Activated T-cell treated with anti-CD3 and anti-CD28 coated beads, Interleukin-2, amount 50 U/mL, for 48 hours (primary cell): ENCODE data around the gene TMEM266.

Source experiments
- DNase-seq, 2 experiments: peaks; one replicate each; pipeline ENCODE4 v3.0.0-alpha.2; 2020

TMEM266 gene

DNA sequence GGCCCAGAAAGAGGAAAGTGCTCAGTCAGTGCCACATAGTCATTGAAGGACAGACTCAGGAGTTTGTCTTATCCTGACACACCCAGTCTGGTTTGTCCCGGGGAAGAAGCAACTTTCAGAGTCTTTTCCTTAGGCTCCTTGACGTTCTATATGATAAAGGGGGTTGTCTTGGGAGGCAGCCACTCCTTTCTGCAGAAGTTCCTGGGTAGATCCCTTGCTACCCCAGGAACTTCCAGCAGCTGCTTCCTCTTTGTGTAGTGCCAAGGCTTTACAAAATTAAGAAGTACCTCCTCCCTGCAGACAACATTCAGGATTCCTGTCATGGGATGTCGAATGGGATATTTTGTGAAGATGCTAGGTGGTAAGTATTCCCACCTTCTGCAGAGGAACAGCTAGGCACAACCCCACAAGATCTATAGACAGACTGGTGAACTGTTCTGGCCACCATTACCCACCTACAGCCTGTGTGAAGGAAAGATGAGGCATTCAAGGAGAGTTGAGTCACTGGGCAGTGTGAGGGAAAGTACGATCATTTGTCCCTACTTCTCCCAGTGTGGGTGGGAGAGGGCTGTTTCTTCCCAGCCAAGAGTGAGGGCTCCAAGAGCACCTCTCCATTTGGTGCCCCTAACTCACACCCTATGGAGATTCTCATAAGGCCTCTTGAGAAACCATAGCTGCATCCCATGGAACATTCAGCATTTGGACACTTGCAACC lies 11.3 kb downstream of the TMEM266 start:
- DNase-seq: no peak

DNA sequence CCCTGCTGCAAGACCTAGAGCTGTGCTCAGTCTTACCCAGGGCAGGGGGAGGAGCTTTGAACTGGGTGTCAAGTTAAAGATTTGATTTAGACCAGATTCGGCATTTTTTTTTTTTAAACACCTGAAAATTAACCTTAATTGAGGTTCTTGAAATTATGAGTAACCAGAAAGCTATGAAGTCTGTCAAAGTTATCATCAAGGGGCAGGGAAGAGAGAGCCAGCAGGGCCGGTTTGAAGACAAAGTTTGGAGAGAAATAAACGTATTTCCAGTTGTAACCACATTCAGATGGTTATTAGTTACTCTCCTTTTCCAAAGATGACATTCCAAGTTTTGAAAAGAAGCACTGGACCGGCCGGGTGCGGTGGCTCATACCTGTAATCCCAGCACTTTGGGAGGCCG lies 12.0 kb downstream of the TMEM266 start:
- no peak for DNase-seq

DNA sequence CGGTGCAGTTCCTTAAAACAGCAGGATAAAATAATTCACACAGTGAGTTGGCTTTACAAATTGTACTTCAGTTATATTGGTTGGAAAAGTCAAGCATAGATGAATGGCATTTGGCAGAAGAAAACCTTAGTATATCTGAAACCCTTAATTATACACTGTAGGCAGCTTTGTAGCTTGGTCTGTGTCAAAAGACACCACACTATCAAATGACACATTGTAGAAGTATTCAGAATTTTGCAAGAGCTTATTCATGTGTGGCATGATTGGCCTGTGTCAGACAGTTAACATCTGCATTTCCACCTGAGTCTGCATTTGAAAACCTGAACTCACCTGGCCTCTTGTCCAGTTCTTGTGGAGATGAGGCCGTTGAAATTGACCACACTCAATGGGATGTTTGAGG lies 13.8 kb downstream of the TMEM266 start:
- DNase-seq: no peak

DNA sequence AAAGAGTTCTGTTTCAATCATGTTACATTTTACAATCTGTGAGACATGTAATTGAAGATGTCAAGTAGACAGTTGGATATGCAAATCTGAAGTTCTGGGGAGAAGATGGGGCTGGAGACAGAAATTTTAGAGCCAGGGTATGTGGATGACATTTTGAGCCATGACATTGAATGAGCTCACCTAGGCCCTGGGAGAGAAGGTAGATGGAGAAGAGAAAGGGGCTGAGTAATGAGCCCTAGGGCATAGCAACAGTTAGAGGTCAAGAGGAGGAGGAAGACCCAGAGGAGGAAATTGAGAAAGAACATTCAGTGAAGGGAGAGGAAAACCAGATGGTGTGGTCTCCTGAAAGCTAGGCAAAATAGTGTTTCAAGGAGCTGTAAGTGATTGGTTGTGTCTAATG lies 15.3 kb downstream of the TMEM266 start:
- DNase-seq: no peak

DNA sequence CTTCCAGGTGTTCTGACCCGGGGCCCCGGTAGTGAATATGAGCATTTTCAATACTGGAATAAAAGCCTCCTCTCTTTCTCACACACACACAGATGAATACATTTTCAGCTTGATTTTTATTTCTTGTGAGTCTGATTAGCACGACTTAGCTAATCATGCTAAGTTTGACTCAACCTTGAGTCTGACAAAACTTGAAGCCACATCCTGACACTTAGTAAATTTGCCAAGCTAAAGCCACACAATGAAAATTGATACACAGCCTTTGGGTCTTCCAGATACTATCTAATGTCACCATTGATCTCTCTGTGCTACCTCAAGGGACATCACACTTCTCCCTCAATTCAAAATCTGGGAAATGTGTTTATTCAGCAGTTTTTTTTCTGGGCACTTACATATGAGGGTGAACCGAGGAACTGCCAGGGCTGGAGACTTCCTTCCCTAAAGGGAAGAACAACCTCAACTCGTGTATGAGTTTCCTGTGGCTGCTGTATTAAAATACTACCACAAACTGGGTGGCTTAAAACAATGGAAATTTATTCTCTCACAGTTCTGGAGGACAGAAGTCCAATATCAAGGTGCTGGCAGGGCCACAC lies 18.6 kb downstream of the TMEM266 start:
- no peak for DNase-seq

DNA sequence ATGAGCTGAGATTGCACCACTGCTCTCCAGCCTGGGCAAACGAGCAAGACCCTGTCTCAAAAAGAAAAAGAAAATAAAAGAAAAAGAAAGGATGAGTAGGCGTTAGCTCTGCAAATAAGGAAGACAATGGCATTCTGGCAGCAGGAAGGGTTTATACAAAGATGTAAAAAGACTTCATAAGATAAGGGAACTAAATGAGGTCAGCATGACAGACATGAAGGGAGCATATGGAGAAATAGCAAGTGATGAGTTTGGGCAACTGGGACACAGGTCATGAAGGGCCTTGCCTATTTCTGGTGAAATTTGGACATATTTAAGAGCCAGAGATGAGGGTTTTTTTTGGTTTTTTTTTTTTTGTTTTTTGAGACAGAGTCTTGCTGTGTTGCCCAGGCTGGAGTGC lies 24.5 kb downstream of the TMEM266 start:
- DNase-seq: no peak

DNA sequence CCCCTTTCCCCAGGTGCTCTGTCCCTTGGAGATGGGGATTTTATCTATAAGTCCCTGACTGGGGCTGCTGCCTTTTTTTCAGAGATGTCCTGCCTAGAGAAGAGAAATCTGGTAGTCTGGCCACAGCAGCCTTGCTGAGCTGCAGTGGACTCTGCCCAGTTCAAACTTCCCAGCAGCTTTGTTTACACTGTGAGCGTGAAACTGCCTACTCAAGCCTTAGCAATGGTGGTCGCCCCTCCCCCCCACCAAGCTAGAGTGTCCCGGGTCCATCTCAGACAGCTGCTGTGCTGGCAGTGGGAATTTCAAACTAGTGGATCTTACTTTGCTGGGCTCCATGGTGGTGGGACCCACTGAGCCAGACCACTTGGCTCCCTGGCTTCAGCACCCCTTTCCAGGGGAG lies 38.9 kb downstream of the TMEM266 start:
- no peak for DNase-seq

DNA sequence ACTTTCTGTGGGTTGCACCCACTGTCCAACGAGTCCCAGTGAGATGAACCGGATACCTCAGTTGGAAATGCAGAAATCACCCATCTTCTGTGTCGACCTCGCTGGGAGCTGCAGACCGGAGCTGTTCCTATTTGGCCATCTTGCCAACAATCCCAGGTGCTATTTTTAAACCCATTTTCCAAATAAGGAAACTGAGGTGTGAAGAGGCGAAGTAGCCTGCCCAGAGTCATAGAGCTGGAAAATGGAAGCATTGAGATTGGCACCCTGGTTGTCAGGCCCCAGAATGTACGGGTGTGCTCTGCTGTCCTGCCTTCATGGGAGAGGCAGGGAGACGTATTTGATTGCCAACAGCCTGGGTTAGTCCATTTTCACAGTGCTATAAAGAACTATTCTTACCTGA lies 39.6 kb downstream of the TMEM266 start:
- DNase-seq: no peak

DNA sequence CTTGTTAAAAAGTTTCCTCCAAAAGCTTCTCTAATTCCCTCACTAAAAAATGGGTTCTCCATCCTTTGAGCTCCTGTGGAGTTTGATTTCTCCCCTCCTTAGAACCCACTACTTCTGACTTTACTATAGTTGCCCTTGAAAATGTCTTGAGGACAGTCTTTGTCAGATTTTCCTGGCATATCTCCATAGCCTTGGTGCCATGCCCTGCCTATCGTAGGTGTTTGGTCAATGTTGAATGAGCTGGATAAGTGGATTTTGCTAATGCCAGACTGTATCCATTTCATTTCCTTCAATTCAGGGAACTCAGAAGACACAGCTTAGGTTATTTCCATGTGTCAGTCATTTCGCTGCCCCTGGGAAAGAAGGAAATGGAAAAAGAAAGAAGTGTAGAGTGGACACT lies 40.6 kb downstream of the TMEM266 start:
- DNase-seq: no peak

DNA sequence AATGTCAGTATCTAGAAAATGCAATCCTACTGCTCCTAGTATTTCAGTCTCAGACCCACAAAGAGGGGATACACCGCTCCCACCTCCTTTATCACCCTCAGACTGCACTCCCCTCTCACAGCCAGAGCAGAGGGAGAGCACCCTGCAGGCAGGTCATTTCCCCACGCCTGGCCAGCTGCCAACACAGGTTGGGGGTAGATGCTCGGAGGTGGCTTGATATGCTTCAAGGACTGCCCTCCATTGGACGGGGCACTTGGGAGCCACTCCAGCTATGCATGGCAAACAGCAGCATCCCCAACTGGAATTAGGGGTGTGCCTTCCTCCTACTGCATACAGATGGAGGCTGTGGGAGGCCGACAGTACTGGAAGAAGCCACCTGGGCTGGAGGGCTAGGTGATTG lies 41.9 kb downstream of the TMEM266 start:
- no peak for DNase-seq

DNA sequence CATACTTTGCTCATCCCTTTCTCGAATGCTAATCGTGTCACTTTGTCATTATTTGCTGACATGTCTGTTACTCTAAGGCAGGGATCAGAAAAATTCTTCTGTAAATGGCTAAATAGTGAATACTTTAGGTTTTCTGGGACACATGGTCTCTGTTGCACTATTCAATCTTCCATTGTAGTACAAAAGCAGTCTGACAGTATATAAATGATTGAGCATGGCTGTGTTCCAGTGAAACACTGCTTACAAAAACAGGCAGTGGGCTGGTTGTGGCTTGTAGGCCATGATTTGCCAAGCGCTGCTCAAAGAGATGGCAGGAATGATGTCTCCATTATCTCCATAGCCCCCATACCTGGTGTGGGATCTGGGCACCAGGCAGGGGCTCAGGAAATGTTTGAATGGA lies 45.6 kb downstream of the TMEM266 start:
- no peak for DNase-seq

DNA sequence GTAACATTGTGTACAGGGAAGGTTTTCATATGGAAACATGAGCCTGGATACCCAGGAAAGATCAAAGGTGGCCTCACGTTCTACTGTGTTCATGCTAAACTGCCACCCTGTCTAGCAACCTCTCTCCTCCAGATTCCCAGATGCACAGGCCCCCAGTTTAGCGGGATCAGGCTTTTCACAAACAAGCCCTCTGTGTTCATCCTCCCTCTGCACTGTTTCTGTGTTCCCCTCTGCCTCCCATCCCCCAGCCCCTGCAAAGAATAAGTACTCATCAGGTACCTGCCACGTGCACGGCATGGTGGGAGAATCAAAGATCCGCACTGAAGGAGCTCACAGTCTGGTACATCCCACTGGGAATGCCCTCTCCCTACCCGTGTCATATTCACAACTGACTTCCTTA lies 46.1 kb downstream of the TMEM266 start:
- DNase-seq: no peak

DNA sequence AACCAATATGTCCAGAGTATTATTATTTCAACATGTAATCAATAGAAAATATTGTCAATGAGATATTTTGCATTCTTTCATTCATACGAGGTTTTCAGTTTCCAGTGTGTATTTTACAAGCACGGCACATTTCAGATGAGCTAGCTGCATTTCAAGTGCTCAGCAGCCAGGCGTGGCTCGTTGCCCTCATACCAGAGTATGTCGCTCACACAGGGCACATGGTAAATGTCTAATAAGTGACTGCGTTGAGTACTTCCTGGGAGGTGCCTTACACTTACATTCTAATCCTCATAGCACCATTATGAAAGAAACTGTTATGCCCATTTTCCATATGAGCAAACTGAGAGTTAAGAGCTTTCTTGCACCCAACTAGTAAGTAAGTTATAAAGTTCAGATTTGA lies 47.4 kb downstream of the TMEM266 start:
- DNase-seq: no peak

DNA sequence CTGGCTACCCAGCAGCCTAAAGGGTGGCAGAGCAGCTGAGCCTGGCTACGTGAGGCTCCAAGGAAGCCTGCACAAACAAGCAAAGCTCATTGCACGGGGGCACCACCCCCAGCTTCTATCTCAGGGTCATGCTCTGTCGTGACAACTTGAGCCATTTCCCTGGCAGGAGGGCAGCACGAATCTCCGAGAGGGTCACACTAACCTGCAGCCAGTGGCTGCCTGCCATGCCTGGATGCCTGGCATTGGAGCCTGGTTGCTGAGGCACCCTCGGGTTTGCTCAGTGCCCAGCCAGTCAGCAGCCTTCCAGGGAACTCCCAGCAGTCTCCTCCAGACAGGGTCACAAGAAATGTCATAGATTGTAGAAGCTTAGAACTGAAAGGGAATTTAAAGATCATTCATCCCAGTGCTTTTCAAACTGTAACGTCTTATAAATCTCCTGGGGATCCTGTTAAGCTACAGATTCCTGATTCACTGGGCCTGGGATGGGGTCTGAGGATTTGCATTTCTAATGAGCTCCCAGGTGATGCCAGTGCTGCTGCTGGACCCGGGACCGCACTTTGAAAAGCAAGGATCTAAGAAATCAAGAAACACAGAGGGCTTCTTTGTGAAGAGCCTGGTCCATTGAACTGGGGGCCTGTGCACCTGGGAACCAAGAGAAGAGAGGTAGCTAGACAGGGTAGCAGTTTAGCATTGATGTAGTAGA lies 48.4 kb downstream of the TMEM266 start:
- DNase-seq: no peak

DNA sequence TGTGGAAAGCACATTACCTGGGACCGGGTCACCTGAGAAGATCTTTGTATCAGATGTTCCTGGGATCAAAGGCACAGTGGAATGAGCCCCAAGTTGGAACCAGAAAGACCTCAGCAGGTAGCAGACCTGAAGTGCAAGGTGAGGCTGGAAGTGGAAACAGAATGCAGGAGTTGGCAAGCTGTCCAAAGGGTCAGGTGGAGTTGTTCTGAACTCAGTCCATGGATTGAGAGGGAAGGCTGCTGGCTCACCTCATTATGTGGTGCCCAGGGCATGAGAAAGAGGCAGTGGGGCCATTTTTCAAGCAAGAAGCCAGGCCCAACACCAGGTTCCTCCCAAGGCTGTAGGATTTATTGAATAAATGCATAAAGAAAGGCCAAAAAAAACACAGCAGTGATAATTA lies 49.3 kb downstream of the TMEM266 start:
- no peak for DNase-seq

DNA sequence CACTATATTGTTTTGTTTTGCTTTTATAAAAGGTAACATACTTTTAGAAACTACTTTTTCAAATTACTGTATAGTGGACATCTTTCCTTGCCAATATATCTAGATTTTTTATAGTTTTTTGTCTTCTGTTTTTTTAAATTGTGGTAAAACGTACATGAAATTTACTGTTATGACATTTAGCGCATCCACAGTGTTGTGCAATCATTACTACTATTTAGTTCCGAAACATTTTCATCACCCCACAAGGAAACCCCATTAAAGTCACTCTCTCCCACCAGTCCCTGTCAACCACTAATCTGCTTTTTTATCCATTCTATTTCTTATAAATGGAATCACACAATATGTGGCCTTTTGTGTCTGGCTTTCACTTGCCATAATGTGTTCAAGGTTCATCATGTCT lies 54.8 kb downstream of the TMEM266 start:
- no peak for DNase-seq

DNA sequence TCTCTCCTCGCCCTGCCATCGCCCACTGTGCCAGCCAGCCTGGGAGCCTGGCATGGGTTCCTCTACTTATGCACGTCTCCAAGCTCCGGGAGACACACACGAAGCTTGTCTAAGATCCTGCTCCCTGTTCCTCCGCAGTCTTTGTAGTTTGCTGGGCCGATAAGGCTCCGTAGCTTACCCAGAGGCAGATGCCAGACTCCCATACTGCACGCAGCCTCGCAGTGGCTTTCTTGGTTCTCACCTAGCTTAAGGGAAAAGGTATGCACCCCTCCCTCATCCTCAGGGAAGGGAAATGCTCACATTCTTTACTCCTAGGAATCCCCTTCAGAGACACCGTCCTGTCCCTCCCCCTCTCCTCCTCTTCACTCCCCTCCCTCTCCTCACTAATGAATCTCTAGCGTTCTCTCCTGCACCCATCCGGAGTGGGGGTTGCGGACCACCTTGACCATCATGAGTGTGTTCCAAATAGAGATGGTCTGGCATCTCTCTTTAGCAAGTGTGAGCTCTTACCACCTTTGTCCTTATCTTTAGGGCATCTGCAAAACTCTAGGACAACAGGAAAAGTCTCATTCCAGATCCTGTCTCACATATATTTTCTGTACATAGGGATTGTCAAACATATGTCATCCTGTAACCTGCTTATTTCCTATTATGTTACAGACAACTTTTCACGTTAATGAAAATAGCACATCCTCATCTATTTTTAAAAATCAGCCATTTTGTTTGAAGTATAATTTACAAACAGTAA lies 56.5 kb downstream of the TMEM266 start:
- DNase-seq: no peak

DNA sequence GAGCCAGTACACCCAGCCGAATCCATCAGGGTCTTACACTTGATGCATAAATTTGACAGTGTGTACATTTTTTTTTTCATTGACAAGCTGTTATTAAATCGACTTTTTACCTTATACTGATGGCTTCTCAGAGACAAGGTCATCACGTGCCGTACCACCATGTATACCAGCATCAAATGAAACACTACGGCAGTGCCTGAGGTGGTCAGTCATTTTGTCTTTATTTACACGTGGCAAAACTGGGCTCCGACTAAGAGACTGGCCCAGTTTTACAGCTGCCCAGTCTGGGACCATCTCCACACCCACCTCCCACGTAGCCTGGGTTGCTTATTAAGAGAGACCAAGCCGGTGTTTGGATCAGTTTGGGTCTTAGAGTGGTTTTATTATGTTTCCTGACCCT lies 57.4 kb downstream of the TMEM266 start:
- DNase-seq: no peak

DNA sequence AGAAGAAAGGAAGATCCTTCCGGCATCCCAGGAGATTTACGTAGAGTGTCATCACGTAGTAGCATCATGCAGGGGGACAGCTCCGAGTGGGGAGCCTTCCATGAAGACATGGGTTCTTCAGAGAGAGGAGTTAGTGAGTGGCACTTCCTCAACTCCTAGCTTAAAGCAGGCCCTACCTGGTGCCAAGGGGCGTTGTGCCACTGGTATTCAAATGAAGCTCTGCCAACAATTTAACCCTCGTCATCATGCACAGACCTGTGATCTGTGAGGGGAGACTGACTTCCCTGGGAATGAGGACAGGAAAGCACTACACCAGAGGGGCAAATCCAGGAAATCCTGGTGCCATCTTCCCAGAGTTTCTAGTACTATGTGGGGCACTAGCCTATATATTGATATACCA lies 59.0 kb downstream of the TMEM266 start:
- no peak for DNase-seq

DNA sequence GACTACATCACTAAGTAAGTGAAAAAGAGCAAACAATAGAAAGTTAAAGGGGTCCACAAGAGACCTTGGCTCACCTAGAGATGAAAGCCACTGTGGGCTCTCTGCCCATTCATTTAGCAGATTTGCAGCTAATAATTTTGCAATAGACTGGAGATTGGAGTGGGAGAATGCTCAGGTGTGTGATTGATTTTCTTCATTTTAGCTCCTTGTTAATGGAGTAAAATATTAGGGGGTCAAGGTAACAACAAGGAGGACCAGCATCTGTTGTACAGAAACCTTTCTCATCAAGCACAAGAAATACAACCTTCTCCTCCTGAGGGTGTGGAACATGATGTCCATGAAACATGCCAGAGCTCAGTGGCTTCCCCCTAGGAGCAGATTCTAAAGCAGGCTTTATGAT lies 63.2 kb downstream of the TMEM266 start:
- no peak for DNase-seq

DNA sequence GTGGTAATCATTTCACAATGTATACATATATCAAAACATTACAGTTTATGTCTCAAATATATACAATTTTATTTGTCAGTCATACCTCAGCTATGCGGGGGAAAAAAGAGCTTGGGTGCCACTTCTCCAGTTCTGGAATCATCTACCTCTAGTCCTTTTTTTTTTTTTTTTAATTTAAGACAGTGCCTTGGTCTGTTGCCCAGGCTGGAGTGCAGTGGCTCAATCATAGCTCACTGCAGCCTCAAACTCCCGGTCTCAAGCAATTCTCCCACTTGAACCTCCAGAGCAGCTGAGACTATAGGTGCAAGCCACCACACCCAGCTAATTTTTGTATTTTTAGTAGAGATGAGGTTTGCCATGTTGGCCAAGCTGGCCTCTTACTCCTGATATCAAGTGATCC lies 67.4 kb downstream of the TMEM266 start:
- no peak for DNase-seq

DNA sequence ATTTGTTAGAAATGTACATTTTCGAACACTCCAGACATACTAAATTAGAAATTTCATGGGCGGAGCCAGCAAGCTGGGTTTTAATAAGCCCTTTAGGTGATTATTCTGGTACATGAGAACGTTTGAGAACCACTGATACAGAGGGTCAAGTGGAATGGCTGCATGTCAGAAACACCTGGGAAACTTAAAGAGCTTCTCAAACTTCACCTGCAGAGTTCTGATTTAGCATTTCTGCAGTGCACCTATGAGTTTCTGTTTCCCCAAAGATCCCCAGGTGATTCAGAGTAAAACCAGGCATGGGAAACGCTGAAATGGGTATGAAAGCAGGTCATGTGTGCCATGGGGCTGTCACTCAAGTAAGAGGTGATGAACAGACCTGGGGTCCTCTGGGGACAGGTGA lies 68.1 kb downstream of the TMEM266 start:
- DNase-seq: no peak

DNA sequence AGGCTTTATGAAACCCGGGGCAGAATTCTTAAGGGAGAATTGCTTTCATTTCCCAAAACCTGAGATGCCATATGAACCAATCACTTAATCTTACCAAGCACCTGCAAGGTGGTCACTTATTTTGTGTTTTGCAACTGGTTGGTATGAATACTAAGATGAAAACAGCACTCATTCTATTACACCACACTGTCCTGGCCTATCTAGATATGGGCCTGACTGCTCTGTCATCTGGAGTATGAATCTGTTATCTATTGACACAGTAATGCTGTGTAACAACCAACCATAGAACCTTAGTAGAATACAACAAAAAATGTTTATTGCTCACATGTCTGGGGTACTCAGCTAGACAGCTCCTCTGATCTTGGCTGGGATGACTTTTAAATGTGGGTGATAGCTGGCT lies 74.8 kb downstream of the TMEM266 start:
- no peak for DNase-seq

DNA sequence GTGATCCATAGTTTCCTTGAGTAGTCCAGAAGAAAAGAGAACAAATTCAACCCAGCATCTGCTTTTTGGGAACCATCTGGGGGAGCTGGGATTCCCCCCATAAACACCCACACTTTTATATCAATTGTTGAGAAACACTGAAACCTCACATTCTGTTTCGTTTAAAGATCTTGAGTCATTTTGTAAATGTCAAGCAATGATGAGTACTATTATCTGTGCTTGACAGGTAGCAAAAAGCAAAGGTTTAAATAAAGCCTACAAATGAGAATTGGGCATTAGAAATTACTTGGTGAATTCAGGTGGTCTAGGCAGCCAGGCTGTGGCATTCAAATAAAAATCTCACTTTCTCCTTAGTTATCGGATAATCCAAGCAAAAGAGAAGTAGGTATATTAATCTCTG lies 75.7 kb downstream of the TMEM266 start:
- no peak for DNase-seq
